Measurements from ENCODE around the gene RBM4.
"Not testable (repeated sequence)": the region's sequence is repeated elsewhere in the genome, so short reads cannot be mapped to it uniquely, and the experiment has no call there.

The RBM4 gene

GRCh38 chr11:66638177-66639065, at the start of gene RBM4:
Gene RBM4, plus strand, starts transcription at chr11:66638703. Its CDS starts 1,009 bp downstream, at chr11:66639712.
- DNase-seq, result peak; percentile 100

GRCh38 chr11:66589315-66589714, 49.2 kb upstream of the RBM4 start:
- DNase-seq, result not testable (repeated sequence)

- DNase-seq, result no peak
Measured at GRCh38 chr11:66589996-66590675, 48.4 kb upstream of the RBM4 start.

- no peak for DNase-seq
Measured at GRCh38 chr11:66591175-66591574, 47.3 kb upstream of the RBM4 start.

- peak; percentile 99 for DNase-seq
Measured at GRCh38 chr11:66592457-66593302, 45.8 kb upstream of the RBM4 start, which contains the start of the genes CCDC87 and CCS. Gene CCDC87, minus strand, starts transcription at chr11:66593063. Its CDS starts 48 bp downstream, at chr11:66593015. Gene CCS, plus strand, starts transcription at chr11:66593185. Its CDS starts 77 bp downstream, at chr11:66593262.

GRCh38 chr11:66593303-66593635, 45.2 kb upstream of the RBM4 start:
- peak; percentile 65 for DNase-seq

- DNase-seq, result no peak
Measured at GRCh38 chr11:66593650-66594049, 44.9 kb upstream of the RBM4 start.

GRCh38 chr11:66595245-66595904, 43.1 kb upstream of the RBM4 start:
- no peak for DNase-seq

- DNase-seq, result no peak
Measured at GRCh38 chr11:66598993-66599392, 39.5 kb upstream of the RBM4 start.

GRCh38 chr11:66600219-66600618, 38.3 kb upstream of the RBM4 start:
- DNase-seq, result no peak

GRCh38 chr11:66600631-66601233, 37.8 kb upstream of the RBM4 start:
- no peak for DNase-seq

GRCh38 chr11:66603072-66603471, 35.4 kb upstream of the RBM4 start:
- no peak for DNase-seq

GRCh38 chr11:66604155-66604554, 34.3 kb upstream of the RBM4 start:
- no peak for DNase-seq

GRCh38 chr11:66606608-66607007, 31.9 kb upstream of the RBM4 start:
- not testable (repeated sequence) for DNase-seq

- DNase-seq, result no peak
Measured at GRCh38 chr11:66607126-66607834, 31.2 kb upstream of the RBM4 start.

GRCh38 chr11:66609721-66610617, 28.5 kb upstream of the RBM4 start:
- no peak for DNase-seq

- DNase-seq, result no peak
Measured at GRCh38 chr11:66612458-66612857, 26.0 kb upstream of the RBM4 start.

GRCh38 chr11:66614073-66614472, 24.4 kb upstream of the RBM4 start:
- DNase-seq, result no peak

GRCh38 chr11:66616379-66617154, 21.9 kb upstream of the RBM4 start, which contains the start of gene RBM14:
Gene RBM14, plus strand, starts transcription at chr11:66616630. Its CDS starts 91 bp downstream, at chr11:66616721.
- peak; percentile 100 for DNase-seq

Data from DMS53 (cell line).